ES-I3 (cell line): ENCODE data around the gene PLXNB1.
"Not testable (repeated sequence)": the region's sequence is repeated elsewhere in the genome, so short reads cannot be mapped to it uniquely, and the experiment has no call there.

ENCODE experiments used
- H3K36me3 ChIP-seq: 2 replicates; pipeline ENCODE4 v1.6.1; 2013; ENCODE audit warnings: mild to moderate bottlenecking, low read length, control low read depth, moderate library complexity; ENCODE audit not compliant: insufficient read depth
- H3K4me1 ChIP-seq: 2 replicates; pipeline ENCODE4 v1.6.1; 2013; ENCODE audit warnings: mild to moderate bottlenecking, control low read depth, low read length; ENCODE audit not compliant: insufficient read depth
- H3K9ac ChIP-seq: 2 replicates; pipeline ENCODE4 v1.6.1; 2013; ENCODE audit warnings: low read depth, mild to moderate bottlenecking, low read length, moderate library complexity
- H3K9me3 ChIP-seq: 2 replicates; pipeline ENCODE4 v1.6.1; 2013; ENCODE audit warnings: mild to moderate bottlenecking, low read length, moderate library complexity; ENCODE audit not compliant: control insufficient read depth, insufficient read depth

The PLXNB1 gene

GRCh38 chr3:48405343-48405881 lies 24.5 kb downstream of the PLXNB1 start:
- H3K36me3 ChIP-seq: peaks cover 14% of the 10 kb centered on the region
- no peak overlapping the region for H3K9ac ChIP-seq

GRCh38 chr3:48404440-48405342 lies 25.2 kb downstream of the PLXNB1 start:
- Histone ChIP-seq H3K9ac (no peak overlapping the region), H3K9me3 (no peaks in the 10 kb centered on the region), H3K4me1 (no peaks in the 10 kb centered on the region), H3K36me3 (peaks cover 14% of the 10 kb centered on the region)

More at GRCh38 chr3:48405343-48405881, 24.5 kb downstream of the PLXNB1 start:
- H3K9me3 ChIP-seq: no peaks in the 10 kb centered on the region
- H3K4me1 ChIP-seq: no peaks in the 10 kb centered on the region

GRCh38 chr3:48403533-48404439 lies 26.1 kb downstream of the PLXNB1 start:
- no peaks in the 10 kb centered on the region for H3K4me1 ChIP-seq
- peaks cover 11% of the 10 kb centered on the region for H3K36me3 ChIP-seq
- no peak overlapping the region for H3K9ac ChIP-seq
- H3K9me3 ChIP-seq: no peaks in the 10 kb centered on the region

GRCh38 chr3:48402907-48403306 lies 27.0 kb downstream of the PLXNB1 start:
- Histone ChIP-seq H3K9me3 (no peaks in the 10 kb centered on the region), H3K36me3 (peaks cover 3% of the 10 kb centered on the region), H3K4me1 (no peaks in the 10 kb centered on the region), H3K9ac (no peak overlapping the region)

- H3K4me1 ChIP-seq: no peaks in the 10 kb centered on the region
- H3K36me3 ChIP-seq: peaks cover 3% of the 10 kb centered on the region; the same call in 1 of the 2 replicates
- H3K9ac ChIP-seq: no peak overlapping the region
- no peaks in the 10 kb centered on the region for H3K9me3 ChIP-seq
These were observed 27.6 kb downstream of the PLXNB1 start for GRCh38 chr3:48402281-48402732.

- not testable (repeated sequence) for H3K4me1 ChIP-seq, H3K9ac ChIP-seq, H3K9me3 ChIP-seq, H3K36me3 ChIP-seq
These were observed 28.4 kb downstream of the PLXNB1 start for GRCh38 chr3:48401434-48401901.

- Histone ChIP-seq H3K9ac (no peak overlapping the region), H3K4me1 (no peaks in the 10 kb centered on the region), H3K36me3 (peaks cover 3% of the 10 kb centered on the region; the same call in 1 of the 2 replicates), H3K9me3 (no peaks in the 10 kb centered on the region)
These were observed 29.0 kb downstream of the PLXNB1 start for GRCh38 chr3:48400824-48401433.

- no peak overlapping the region for H3K9ac ChIP-seq
- no peaks in the 10 kb centered on the region for H3K9me3 ChIP-seq
- H3K36me3 ChIP-seq: peaks cover 3% of the 10 kb centered on the region; the same call in 1 of the 2 replicates
- no peaks in the 10 kb centered on the region for H3K4me1 ChIP-seq
These were observed 30.3 kb downstream of the PLXNB1 start for GRCh38 chr3:48399387-48400172.

GRCh38 chr3:48398701-48399386 lies 31.0 kb downstream of the PLXNB1 start:
- no peaks in the 10 kb centered on the region for H3K4me1 ChIP-seq
- peaks cover 3% of the 10 kb centered on the region; the same call in 1 of the 2 replicates for H3K36me3 ChIP-seq
- H3K9me3 ChIP-seq: no peaks in the 10 kb centered on the region
- no peak overlapping the region for H3K9ac ChIP-seq

GRCh38 chr3:48397767-48398681 lies 31.9 kb downstream of the PLXNB1 start:
- no peaks in the 10 kb centered on the region for H3K9me3 ChIP-seq
- no peak overlapping the region for H3K9ac ChIP-seq
- H3K4me1 ChIP-seq: no peaks in the 10 kb centered on the region
- no peaks in the 10 kb centered on the region; the same call in 1 of the 2 replicates for H3K36me3 ChIP-seq

GRCh38 chr3:48395714-48396113 lies 34.2 kb downstream of the PLXNB1 start:
- Histone ChIP-seq H3K9me3 (no peaks in the 10 kb centered on the region), H3K36me3 (no peaks in the 10 kb centered on the region)

GRCh38 chr3:48394391-48394790 lies 35.5 kb downstream of the PLXNB1 start:
- Histone ChIP-seq H3K36me3 (no peaks in the 10 kb centered on the region), H3K9me3 (no peaks in the 10 kb centered on the region), H3K9ac (no peak overlapping the region), H3K4me1 (no peaks in the 10 kb centered on the region)

More at GRCh38 chr3:48395714-48396113, 34.2 kb downstream of the PLXNB1 start:
- no peak overlapping the region for H3K9ac ChIP-seq
- no peaks in the 10 kb centered on the region for H3K4me1 ChIP-seq
